IPS DF 4.7 (cell line): Measurements from ENCODE around the gene MC4R.

Experiments used
- DNase-seq: peaks from one replicate; pipeline ENCODE4 v3.0.0-alpha.2; 2013; ENCODE audit warnings: low spot score; ENCODE audit errors: extremely low read depth

Gene MC4R

GRCh38 chr18:60329131-60329530, 43.4 kb downstream of the MC4R start:
- DNase-seq: no peak

GRCh38 chr18:60327880-60328279, 44.7 kb downstream of the MC4R start:
- no peak for DNase-seq

- DNase-seq: no peak
Observed at GRCh38 chr18:60322591-60322990, 50.0 kb downstream of the MC4R start.
